NOMO-1 (cell line): Measurements from ENCODE around the gene ASIC4.
A peak's percentile ranks its signal among the peaks of the same experiment; 100 is the strongest.

Experiments
- DNase-seq, 2 experiments: peaks; one replicate each; lab custom pipeline; 2025; ENCODE audit not compliant: unreplicated experiment in 2 of 2; lab: John Stamatoyannopoulos, UW

ASIC4 gene

DNA sequence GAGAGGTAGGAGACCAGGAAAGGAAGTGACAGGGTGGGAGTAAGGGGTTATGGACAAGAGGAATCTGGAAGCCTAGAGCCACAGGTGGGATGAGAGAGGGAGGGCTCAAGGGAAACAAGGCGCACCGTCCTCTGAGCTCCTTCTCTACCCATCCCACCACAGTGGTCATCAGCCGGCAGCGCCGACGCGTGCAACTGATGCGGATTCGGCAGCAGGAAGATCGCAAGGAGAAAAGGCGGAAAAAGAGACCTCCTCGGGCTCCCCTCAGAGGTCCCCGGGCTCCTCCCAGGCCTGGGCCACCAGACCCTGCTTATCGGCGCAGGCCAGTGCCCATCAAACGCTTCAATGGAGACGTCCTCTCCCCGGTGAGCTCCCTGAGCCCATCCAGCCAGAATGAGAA, 34.7 kb downstream of the ASIC4 start:
- DNase-seq: no peak

DNA sequence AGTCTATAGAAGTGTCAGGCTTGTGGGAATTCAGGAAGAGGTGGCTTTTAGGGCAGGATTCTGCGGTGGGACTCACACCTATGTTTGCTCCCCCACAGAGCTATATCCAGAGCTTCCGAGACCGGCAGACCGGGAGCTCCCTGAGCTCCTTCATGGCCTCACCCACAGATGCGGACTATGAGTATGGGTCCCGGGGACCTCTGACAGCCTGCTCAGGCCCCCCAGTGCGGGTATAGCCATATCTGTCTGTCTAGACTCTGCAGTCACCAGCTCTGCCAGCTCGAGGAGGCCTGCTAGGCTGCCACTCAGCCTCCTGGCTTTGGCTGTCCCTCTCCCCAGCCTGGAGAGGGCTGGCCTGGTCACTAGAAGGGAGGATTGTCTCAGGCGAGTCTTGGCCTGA, 35.3 kb downstream of the ASIC4 start:
- DNase-seq: no peak

DNA sequence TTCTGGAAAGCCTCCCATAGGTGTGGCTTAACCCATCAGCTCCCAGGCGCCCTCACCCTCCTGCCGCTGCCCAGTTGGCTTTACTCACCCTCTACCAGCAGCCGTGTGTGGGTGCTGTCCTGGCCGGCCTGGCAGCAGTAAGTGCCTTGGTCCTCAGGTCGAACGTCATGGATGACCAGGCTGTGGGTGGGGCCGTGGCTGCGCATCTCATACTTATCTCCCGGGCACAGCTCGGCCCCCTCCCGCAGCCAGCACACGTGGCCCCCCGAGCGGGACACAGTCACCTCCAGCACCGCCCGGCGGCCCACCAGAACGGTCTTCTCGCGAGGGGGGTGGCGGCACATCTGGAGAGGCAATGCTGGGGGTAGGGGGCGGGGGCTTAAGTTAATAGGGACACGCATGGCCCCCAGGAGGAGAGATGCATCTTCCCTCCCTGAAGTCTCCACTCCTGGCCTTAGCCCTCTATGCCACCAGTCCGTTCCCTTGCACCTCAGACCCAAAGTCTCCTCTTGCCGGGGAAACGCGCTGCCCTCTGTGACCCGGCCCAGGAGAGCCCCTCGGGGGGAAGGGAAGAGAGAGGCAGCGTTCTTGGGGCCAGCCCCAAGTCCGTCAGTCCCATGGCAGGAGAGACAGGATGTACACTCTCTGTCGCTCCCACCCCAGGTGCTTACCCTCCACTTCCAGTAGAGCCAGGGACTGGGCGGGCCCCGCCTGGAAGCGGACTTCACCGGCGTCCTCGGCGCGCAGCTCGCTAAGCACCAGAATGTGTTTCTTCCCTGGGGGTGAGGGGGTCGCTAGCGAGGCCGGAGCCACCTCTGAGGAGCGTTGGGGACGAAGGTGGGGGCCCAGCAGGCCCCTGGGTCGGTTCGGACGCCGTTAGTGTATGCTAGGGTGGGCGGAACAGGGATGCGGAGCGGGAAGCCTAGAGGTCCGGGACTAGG, 37.4 kb downstream of the ASIC4 start:
- DNase-seq: no peak

DNA sequence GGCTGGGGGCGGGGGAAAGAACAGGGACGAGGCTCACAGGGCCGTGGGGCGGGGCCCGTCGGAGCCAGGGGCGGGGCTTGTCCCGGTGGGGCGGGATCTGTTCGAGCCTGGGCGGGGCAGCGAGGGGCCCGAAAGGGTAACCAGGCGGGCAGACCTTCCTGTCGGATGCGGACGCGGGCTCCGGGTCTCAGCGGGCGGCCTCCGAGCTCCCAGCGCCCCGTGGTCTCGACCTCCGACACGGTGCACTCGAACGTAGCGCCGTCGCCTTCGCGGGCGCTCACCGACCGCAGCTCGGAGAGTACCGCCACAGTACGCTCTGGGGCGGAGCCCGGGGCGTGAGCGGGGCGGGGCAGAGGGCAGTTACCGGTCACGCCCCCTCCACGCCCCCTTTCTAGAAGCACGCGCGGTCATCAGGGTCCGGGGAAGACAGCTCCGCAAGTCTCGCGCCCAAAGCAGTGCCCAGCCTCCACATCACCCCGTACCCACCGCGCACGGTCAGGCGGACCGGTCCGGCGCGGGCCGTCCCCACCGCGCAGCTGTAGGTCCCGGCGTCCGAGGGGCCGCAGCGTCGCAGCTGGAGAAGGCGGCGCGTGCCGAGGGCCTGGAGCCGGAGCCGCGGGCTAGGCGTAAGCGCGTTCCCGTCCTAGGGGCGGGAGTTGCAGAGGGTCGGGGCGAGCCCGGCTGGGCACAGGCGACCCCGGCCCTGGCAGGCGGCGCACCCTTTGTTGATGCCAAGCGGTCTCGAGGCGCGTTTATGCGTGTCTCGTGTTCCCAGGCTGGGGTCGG, 38.3 kb downstream of the ASIC4 start:
- DNase-seq: peak; percentile 61 to 69

DNA sequence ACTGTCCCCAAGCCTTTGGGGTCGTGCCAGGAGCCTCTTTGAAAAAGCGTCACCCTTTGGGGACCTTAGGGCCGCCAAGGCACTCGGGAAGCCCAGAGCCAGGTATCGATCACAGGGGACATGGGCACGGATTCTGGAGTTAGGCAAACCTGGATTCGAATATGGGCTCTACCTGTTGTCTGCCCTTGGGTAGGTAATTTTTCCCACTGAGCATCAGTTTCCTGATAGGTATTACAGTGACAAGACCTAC, 38.8 kb downstream of the ASIC4 start:
- DNase-seq: no peak

DNA sequence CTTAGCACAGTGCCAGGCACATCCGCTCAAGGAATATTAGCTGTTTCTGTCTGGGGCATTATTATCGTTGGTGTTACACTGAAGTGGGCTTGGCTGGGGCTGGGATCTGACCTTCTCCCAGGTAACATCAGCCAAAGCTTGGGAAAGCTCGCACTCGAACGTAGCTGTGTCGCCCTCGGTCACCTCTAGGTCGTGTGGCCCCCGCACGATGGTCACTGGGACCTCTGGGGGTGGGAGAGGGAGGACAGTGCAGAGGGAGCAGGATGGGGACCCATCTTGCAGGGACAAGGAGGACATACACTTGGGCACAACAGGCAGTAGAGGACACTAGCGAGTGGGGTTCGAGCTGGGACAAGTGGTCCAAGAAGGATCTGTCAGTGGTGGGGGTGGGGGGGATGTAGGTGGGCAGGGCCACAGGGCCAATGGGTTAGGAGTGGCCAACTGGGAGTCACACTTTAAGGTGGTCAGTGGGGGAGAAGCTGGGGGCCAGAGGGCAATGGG, 39.2 kb downstream of the ASIC4 start:
- no peak for DNase-seq

DNA sequence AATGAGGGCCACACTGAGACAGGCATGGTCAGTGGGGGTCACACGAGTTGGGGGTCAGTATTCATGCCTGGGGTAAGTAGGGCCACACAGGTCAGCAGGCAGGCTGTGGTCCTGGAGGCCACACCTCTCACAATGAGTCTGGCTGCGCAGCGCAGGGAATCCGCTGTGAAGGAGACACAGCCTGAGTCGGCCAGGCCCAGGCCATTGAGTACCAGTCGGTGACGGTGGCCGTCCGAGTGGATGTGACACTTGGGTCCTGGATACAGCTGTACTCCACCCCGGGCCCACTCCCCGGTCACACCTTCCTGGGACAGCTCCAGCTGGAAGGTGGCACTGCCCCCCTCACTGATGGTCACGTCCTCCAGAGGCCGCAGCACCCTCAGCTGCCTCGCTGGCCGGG, 40.1 kb downstream of the ASIC4 start:
- DNase-seq: no peak

DNA sequence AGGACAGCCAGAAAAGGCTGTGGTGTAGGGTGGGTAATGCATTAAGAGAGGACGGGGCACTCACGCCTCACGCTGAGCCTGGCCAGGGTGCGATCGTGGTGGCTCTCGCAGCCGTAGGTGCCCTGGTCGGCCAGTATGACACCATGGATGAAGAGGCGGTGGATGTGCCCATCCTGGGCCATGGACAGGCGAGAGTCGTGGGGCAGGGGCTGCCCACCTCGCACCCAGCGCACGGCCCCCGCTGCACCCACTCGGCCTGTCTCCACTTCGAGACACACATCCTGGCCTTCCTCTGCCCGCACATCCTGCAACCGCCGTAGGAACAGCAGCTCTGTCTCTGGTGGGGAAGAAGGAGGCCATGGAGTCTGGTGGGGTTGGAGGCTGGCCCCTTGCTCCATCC, 41.7 kb downstream of the ASIC4 start:
- DNase-seq: no peak

DNA sequence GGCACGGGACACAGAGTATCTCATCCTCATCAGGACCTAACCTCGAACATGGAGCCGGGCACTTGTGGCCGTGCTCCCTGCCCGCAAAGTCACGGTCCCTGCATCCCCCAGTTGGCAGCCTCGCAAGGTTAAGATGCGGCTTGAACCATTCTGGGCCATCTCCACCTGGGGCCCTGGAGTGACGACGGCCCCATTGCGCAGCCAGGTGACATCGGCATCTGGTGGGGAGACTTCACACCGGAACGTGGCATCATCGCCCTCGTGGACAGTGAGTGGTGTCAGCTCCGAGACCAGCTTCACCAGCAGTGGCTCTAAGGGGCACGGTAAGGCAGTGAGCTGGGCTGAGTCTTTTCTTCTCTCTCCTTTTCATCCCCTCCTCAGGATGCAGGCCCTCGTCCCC, 42.1 kb downstream of the ASIC4 start:
- DNase-seq: no peak

DNA sequence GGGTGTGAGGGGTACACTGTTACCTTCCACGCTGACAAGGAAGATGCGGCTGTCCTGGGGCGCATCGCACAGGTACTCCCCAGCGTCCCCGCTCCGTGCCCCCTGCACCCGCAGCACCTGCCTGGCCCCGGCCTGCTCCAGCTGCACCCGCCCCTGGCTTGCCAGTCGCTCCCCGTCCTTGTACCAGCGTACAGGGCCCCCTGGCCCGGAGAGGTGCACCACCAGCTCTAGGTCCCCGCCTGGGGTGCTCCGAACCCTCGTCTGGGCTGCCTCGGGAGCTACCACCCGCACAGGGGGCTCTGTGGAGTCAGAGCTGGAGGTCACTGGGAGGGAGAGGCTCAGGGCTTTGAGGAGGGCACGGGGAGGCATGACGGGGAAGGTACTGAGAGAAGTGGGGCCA, 43.0 kb downstream of the ASIC4 start:
- DNase-seq: no peak

DNA sequence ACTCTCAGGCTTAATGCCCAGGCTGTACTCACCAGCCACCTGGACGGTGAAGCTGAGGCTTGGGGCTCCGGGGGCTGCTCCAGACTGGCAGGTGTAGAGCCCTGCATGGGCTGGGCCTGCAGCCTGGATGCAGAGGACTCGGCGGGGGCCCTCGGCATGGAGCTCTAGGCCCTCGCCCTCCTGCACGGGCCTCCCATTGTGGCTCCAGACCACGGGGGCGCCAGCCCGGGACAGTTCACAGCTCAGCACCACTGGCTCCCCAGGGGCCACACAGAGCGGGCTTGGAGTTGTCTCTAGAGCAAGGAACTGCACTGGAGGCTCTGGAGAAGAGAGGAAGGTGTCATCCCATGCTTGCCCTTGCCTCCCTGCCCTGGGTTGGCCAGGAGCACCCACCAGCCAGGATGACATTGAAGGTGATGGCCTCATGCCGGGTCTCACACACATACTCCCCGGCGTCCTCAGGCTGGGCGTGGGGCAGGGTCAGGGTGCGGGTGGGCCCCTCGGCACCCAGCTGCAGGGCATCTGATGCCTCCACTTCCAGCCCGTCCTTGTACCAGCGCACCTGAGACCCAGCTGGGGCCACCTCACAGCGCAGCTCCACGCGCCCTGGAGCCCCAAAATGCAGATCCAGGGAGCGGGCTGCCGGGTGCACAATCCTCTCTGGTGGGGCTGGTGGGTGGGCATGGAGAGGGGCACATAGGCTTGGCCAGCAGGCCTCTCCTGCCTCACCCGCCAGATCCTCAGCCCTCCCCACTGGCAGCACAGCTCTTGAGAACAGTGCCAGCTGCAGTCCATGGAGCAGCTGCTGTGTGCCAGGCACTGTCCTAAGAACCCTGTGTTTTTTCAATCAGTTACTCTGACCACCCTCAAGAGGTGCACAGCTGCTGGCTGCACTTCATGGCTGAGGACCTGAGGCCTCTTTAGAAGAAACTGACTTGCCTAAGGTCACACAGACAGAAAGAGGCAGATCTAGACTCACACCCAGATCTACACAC, 43.8 kb downstream of the ASIC4 start:
- no peak for DNase-seq

DNA sequence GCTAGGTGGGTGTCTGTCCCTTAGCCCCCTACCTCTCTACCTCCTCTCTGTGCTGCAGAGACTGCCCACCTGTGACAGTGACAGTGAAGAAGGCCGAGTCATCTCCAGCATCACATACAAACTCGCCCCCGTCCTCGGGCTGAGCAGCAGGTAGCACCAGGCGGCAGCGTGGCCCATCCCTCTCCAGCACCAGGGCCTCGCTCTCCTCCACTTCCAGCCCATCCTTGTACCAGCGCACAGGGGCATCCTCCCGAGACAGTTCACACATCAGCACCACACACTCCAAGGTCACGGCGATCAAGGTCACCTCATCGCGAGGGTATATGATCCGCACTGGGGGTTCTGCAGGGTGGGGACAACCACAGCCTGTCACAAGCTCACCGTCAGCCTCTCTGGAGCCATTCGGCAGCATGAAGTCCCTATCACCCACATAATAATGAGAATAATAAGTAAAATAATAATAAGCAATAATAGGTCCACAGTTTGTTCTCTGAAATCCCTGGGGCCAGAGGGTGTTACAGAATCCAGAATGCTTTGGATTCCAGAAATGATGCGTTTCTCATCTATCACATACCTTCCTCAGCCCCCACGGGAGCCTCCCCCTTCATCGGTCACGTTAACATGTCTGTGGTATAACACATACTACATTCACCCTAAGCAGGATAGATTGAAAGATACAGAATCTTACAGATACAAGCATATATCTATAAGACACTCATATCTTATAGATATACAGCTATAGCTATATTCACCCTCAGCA, 45.1 kb downstream of the ASIC4 start:
- no peak for DNase-seq

DNA sequence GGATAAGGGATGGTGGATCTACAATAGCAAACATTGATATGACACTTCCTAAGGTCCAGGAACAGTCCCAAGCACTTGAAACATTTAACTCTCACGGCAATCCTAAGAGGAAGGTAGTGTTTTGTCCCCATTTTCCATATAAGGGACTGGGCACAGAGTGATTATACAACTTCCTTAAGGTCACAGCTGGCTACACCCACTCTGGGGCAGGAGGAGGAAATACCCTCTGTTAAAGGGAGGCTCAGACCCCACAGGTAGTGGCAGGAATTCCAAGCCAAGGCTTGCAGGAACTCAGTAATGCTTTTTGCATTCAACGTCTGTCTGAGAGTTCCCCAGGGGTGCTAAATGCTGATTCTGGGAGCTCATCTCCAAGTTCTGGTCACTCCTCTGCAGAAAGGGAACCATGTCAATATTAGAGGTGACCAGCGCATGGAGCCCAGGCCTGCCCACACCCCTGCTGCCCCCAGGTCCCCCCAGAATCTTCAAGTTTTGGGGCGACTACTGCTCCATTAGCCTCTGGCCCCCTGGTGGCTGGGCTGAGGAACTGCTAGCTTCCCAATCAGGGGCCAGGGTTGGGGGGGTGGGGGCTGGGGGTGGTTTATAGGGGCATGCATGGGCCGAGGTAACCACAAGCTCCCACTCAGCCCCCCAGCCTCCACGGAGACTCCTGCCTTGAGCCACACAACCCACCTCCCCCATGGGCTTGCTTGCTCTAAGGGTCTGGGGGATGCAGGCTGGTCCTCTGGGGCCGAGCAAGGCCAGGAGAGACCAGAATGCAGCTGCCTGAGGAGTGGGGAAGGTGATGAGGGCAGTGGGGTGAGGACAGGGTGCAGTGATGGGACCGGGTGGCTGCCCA, 46.0 kb downstream of the ASIC4 start:
- DNase-seq: no peak

DNA sequence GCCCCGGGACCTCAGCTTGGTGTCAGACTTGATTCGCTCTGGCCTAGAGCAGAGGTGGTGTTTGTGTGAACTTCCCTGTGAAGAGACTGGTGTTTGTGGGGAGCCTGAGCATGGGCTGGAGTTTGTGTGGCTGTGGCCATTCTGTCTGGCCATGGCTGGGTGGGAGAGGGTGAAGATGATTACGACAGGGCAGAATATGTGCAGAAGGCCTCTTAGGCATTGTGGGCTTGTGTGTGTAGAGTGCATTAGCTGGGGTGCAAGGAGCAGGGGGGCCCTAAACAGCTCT, 46.6 kb downstream of the ASIC4 start:
- DNase-seq: no peak

DNA sequence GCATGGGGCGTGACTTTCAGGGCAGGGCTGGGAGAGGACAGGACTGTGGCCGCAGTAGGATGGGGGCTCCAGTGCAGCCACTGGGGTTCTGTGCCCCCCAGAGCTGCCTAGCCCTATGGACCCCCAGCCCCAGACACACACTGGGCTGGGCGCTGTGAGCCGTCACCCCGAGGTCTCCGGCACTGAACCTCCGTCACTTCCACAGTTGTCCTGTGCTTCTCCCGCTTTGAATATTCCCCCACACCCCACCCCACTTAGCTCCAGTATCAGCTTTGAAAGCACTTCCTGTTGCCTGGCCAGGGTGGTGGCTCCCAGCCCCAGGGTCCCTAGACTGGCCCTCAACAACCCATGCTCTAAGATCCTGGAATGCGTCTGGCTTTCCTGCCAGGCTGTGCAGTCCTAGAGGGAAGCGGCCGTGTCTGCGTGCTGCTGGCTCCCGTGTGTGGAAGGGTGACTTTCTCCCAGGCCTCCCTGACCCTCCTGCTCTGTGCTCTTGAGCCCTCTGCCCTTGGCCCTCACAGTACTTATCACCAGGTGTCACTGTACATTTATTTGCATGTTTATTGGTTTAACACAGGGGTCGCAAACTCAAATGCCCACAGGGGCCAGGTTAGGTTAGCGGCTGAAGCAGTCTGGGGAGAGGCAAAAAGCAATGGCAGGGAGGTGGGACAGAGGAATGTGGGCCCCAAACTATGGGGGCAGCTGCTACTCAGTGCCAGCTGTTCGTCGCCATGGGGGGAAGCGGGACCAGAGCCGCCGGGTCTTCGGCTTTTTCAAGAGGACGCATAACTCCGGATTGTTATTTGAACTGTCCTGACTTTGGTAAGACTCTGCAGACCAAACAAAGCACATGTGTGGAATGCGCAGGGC, 47.1 kb downstream of the ASIC4 start:
- DNase-seq: no peak

DNA sequence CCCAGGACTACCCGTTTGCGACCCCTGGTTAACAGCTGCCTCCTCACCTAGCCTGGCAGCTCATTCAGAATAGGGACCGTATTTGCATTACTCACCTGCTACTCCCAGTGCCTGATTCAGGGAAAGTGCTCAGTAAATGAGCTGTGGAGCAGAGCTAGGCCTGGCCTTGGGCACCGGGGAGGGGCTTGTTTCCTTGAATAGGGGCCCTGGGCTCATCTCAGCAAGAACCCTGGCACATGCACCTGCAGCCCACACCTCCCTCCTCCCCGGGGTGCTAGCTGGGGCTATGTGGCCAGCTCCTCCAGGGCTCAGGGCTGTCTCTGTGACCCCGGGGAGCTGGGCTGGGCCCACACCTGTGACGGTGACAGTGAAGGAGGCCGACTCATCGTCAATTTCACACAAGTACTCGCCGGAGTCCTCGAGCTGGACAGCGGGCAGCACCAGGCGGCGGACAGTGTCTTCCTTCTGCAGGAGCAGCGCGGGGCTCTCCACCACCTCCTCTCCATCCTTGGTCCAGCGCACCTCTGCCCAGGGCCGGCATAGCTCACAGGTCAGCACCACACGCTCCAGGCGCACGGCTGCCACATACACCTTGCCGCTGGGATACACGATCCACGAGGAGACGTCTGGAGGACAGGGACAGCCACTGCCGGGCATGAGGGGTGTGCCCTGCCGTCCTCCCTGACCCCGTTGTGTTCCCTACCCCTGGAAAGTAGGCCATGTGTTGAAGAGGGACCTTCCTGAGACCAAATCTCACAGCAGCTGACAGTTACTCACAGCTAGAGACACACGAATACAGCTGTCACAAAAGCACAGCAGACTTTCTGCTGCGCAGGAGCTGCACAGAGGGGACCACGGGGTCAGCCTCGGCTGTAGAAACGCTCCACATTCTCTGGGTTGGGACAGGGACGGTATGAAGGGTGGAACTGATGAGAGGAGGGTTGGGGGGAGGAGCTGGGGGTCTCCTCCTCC, 48.1 kb downstream of the ASIC4 start:
- no peak for DNase-seq

DNA sequence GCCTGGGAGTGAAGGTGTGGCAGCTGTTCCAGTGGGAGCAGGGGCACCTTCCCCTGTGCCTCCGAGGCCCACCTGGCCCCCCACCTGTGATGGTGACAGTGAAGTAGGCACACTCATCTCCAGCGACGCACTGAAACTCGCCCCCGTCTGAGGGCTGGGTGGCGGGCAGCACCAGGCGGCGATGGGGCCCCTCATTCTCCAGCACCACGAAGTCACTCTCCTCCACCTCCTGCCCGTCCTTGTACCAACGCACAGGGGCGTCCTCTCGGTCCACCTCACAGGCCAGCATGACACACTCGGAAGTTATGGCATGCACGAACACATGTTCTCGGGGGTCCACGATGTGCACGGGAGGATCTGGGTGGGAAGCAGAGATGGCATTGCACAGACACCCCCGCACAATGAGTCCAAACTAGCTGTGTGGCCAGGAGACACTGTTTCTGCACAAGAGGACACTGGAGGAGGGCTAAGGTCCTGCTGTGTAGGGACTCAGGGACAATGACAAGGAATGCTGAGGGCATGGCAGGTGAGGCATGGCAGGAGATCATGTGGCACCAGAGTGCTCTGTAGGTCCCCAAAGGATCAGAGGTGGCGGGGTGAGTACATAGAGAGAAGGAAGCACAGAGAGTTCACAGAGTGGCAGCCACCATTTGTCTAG, 49.1 kb downstream of the ASIC4 start:
- DNase-seq: no peak
